Measurements from ENCODE around the gene HMGXB3. TPM values are rescaled to one million over a fixed set of nuclear protein-coding genes. Genes with fewer than 3 reads are reported as not detected.

The HMGXB3 gene
- total RNA-seq, 2 experiments from 2014 or later: 35.1 to 44.0 TPM

GRCh38 chr5:149999866-150000255, 678 bp upstream of the HMGXB3 start:
- Histone ChIP-seq H3K4me1 (ENCODE audit: insufficient read depth, low read length, poor library complexity, severe bottlenecking) (peaks cover 27% of the 10 kb centered on the region), H3K36me3 (ENCODE audit: insufficient read depth, low read length) (peaks cover 25% of the 10 kb centered on the region), H4K20me1 (ENCODE audit: insufficient read depth, low read length) (peaks cover 10% of the 10 kb centered on the region; the same call in 1 of the 2 replicates), H3K27ac (ENCODE audit: low read depth, low read length, poor library complexity, severe bottlenecking) (peak overlapping the region; percentile 66), H3K79me2 (ENCODE audit: insufficient read depth, low read depth, low read length) (peaks cover 41% of the 10 kb centered on the region), H3K4me2 (ENCODE audit: low read length) (peak overlapping the region; percentile 79), H2AFZ (ENCODE audit: low read length) (peak overlapping the region; percentile 77), H3K9me2 (ENCODE audit: insufficient read depth, low read length) (no peaks in the 10 kb centered on the region), H3K9me3 (ENCODE audit: low read length) (no peaks in the 10 kb centered on the region), H3K4me3 (ENCODE audit: low read depth, low read length, poor library complexity, severe bottlenecking) (peak overlapping the region; percentile 83)
- intact Hi-C loops (cut with micrococcal nuclease; ENCODE audit: unreplicated experiment): loop anchor here (2.0 to 5.0 kb wide), 4 partner anchors 39 to 655 kb away; partner anchors contain the start of genes CSNK1A1, GRPEL2, PPARGC1B and SLC26A2
- no peak for TF ChIP-seq EZH2phosphoT487 (IDR thresholded peaks at IDR 0.05; ENCODE audit: borderline replicate concordance, low read depth, low read length)
- TF ChIP-seq, protein P1, sequence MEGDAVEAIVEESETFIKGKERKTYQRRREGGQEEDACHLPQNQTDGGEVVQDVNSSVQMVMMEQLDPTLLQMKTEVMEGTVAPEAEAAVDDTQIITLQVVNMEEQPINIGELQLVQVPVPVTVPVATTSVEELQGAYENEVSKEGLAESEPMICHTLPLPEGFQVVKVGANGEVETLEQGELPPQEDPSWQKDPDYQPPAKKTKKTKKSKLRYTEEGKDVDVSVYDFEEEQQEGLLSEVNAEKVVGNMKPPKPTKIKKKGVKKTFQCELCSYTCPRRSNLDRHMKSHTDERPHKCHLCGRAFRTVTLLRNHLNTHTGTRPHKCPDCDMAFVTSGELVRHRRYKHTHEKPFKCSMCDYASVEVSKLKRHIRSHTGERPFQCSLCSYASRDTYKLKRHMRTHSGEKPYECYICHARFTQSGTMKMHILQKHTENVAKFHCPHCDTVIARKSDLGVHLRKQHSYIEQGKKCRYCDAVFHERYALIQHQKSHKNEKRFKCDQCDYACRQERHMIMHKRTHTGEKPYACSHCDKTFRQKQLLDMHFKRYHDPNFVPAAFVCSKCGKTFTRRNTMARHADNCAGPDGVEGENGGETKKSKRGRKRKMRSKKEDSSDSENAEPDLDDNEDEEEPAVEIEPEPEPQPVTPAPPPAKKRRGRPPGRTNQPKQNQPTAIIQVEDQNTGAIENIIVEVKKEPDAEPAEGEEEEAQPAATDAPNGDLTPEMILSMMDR (conservative IDR thresholded peaks at IDR 0.05; ENCODE audit: low read length): no peak
- ChIA-PET POLR2A (interaction anchor here (0.5 to 1.6 kb wide), 6 partner anchors 10 to 654 kb away, joined by 3 to 4 read pairs (median 3); no protein-coding TSS in a partner anchor), CTCF (ENCODE audit: unreplicated experiment) (no interaction called here)
- no peak for DNase-seq (ENCODE audit: low spot score)
- BruUV-seq (replicated peaks): TSS peak; percentile 82

DNA sequence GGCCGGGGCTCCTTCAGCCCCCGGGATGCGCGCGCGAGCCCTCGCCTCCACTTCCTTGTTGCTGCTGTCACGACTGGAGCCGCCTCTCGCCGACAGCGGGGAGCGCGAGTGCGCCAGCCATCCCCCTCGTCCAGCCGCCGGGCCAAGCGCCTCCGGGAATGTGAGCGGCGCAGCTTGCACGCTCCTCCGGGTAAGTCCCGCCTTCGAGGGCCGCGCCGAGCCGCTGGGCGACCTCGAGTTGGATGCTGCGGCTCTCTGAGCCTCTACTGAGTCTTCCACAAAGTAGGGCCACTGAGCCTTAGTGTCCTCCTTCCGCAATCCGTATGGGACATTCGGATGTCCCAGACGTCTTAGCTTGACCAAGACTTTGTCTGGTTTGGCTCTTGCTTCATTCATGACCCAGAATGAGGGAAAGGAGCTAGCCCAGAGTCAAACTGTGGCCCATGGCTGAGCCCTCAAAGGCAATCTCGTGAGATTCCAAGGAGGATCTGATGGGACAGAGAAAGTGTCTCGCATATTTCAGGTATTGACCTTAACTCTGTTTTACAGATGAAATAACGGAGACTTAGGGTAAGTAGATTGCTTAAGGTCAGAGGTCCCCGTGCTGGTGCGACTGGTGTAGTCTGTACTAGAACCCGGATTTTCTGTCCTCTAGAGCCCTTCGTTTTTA, 586 bp downstream of the HMGXB3 start:
- Histone ChIP-seq H3K9me2 (ENCODE audit: insufficient read depth, low read length) (no peaks in the 10 kb centered on the region), H4K20me1 (ENCODE audit: insufficient read depth, low read length) (peaks cover 10% of the 10 kb centered on the region; the same call in 1 of the 2 replicates), H3K9me3 (ENCODE audit: low read length) (no peaks in the 10 kb centered on the region), H2AFZ (ENCODE audit: low read length) (peak overlapping the region; percentile 77; the same call in 1 of the 2 replicates), H3K27ac (ENCODE audit: low read depth, low read length, poor library complexity, severe bottlenecking) (peak overlapping the region; percentile 66), H3K4me2 (ENCODE audit: low read length) (peak overlapping the region; percentile 85), H3K36me3 (ENCODE audit: insufficient read depth, low read length) (peaks cover 36% of the 10 kb centered on the region), H3K4me3 (ENCODE audit: low read depth, low read length, poor library complexity, severe bottlenecking) (peak overlapping the region; percentile 83), H3K79me2 (ENCODE audit: insufficient read depth, low read depth, low read length) (peaks cover 44% of the 10 kb centered on the region), H3K4me1 (ENCODE audit: insufficient read depth, low read length, poor library complexity, severe bottlenecking) (peaks cover 27% of the 10 kb centered on the region)
- TF ChIP-seq, protein P1 (conservative IDR thresholded peaks at IDR 0.05; ENCODE audit: low read length): no peak
- no peak for TF ChIP-seq EZH2phosphoT487 (IDR thresholded peaks at IDR 0.05; ENCODE audit: borderline replicate concordance, low read depth, low read length)
- DNase-seq (ENCODE audit: low spot score): peak; percentile 50
- ChIA-PET POLR2A (interaction anchor here (1.5 kb wide), 1 partner anchor 28 kb away, joined by 3 read pairs; no protein-coding TSS in a partner anchor), CTCF (ENCODE audit: unreplicated experiment) (no interaction called here)
- intact Hi-C loops (cut with micrococcal nuclease; ENCODE audit: unreplicated experiment): loop anchor here (2.0 to 5.0 kb wide), 4 partner anchors 40 to 656 kb away; partner anchors contain the start of genes CSNK1A1, GRPEL2, PPARGC1B and SLC26A2
- BruUV-seq (replicated peaks): no TSS peak
